ENCODE measurements around the gene ELMOD3. TPM values are rescaled to one million over a fixed set of nuclear protein-coding genes. Genes with fewer than 3 reads are reported as not detected.
A peak's percentile ranks its signal among the peaks of the same experiment; 100 is the strongest.
"Not testable (repeated sequence)": the region's sequence is repeated elsewhere in the genome, so short reads cannot be mapped to it uniquely, and the experiment has no call there.

The ELMOD3 gene
- total RNA-seq, 1 donor from 2014 or later = 17.1 TPM

DNA sequence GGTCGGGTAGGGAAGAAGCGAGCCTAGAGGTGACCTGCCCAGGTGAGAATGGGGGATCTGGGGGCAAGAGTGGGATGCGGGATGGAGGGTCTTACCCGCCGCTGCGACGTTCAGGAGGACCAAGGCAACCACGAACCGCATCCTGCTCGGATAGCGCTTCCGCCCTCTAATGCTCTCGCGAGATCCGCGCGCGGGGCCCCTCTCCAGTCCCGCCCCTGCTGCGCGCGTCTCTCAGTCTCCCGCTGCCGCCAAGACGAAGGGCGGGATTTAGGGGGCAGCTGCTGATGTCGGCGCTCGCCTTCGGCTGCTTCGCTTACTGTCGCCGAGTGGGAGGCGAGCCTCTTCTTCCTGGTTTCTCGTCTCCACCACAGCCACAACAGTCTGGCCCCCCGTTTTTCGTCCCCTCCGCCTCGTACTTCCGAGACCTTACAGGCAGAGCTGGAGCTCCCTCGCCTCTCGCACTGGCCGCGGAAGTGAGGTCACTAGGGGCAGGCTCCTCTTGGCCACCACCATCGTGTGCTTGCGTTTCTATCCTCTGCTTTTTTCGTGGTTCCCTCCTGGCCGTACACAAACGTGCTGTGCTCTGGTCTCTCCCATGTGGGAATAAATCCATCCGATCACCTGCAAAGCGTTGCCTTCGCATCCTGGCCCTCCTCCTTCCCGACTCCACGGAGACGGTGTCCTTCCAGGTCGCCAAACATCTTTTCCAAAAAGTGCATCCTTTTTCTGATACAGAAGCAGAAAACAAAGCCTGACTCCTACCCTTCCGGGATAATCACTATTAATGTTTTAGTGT is 26.5 kb upstream of the ELMOD3 start, which contains the start of gene TGOLN2:
Gene TGOLN2, minus strand, starts transcription at position 168 of the 796 bp plus-strand sequence. Its CDS starts 27 bp downstream, at position 141.
- no peak for FAIRE-seq
- peak; percentile 78 to 92 for DNase-seq (ENCODE audit: low spot score in 2 of 2)

DNA sequence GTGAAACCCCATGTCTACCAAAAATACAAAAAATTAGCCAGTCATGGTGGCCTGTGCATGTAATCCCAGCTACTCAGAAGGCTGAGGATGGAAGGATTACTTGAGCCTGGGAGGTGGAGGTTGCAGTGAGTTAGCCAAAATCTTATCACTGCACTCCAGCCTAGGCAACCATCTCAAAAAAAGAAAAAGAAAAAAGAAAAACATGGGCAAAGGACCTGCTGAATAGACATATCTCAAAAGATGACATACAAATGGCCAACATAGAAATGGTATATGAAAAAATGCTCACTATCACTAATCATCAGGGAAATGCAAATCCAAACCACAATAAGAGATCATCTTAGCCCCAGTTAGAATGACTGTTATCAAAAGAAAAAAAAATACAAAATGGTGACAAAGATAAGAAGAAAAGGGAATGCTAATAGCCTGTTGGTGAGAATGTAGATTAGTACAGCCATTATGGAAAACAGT is 25.4 kb upstream of the ELMOD3 start:
- FAIRE-seq (no peak), DNase-seq (ENCODE audit: low spot score in 2 of 2) (no peak)

DNA sequence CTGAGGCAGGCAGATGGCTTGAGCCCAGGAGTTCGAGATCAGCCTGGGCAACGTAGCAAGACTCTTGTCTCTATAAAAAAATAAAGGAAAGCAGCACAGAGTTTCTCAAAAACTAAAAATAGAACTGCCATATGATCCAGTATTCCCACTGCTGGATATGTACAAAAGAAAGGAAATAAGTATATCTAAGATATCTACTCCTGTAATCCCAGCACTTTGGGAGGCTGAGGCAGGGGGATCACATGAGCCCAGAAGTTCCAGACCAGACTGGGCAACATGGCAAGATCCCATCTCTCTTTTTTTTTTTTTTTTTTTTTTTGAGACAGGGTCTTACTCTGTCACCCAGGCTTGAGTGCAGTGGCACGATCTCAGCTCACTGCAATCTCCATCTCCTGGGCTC is 24.9 kb upstream of the ELMOD3 start:
- not testable (repeated sequence) for FAIRE-seq; DNase-seq (ENCODE audit: low spot score in 2 of 2)

DNA sequence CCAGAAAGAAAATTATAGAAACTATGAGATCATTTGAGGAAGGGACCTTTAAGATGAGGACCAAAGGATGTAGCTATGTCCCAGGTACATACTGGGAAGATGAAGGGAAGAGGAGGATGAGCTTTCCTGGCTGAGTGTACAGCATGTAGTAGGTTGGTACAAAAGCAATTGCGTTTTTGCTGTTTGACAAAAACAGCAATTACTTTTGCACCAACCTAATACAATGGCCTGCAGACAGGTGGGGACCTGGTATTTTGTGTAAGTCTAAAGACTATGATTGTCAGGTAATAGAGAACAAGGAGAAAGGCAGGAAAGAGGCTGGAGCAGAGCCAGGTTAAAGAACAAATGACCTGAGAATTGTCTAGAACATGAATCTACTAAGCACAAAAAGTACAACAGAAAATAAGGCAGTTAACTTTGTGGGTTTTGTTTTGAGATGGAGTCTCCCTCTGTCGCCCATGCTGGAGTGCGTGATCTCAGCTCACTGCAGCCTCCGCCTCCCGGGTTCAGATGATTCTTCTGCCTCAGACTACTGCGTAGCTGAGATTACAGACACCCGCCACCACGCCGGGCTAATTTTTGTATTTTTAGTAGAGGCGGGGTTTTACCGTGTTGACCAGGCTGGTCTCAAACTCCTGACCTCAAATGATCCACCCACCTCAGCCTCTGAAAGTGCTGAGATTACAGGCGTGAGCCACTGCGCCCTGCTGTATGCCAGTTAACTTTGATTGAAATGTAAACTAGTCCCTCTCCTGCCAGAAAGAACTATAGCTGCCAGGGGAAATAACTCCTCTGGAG is 23.5 kb upstream of the ELMOD3 start:
- FAIRE-seq (no peak), DNase-seq (ENCODE audit: low spot score in 2 of 2) (no peak)

DNA sequence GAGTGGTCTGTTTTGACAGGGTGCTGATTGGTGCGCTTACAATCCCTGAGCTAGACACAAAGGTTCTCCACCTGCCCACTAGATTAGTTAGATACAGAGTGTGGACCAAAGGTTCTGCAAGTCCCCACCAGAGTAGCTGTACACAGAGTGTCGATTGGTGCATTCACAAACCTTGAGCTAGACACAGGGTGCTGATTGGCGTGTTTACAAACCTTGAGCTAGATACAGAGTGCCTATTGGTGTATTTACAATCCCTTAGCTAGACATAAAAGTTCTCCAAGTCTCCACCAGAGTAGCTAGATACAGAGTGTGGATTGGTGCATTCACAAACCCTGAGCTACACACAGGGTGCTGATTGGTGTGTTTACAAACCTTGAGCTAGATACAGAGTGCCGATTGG is 20.7 kb upstream of the ELMOD3 start:
- not testable (repeated sequence) for DNase-seq (ENCODE audit: low spot score in 2 of 2); FAIRE-seq

DNA sequence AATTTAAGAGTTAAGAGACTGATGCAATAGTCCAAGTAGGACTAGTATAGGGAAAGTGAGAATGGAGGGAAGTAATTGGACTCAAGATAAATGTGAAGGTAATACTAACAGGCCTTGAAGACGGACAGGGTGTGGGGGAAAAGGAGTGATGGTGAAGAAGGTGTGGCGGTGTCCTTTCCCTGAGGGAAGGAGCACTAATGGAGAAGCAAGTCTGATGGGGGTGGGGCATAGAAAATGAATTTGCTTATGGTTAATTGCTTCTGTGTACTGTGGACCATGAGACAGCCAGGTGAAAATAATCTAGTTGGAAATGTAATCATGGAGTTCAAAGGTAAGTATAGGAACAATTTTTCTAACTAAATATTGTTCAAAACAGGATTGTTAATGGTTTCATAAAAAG is 19.6 kb upstream of the ELMOD3 start:
- FAIRE-seq = no peak

GRCh38 chr2:85340034-85340892 is 14.3 kb upstream of the ELMOD3 start:
- no peak for DNase-seq (ENCODE audit: low spot score in 2 of 2)
- no peak for FAIRE-seq

More for the DNA sequence above, 19.6 kb upstream of the ELMOD3 start:
- DNase-seq (ENCODE audit: low spot score in 2 of 2) = no peak

- DNase-seq (ENCODE audit: low spot score in 2 of 2) (no peak), FAIRE-seq (no peak)
Observed at GRCh38 chr2:85341269-85342029, 13.1 kb upstream of the ELMOD3 start.

DNA sequence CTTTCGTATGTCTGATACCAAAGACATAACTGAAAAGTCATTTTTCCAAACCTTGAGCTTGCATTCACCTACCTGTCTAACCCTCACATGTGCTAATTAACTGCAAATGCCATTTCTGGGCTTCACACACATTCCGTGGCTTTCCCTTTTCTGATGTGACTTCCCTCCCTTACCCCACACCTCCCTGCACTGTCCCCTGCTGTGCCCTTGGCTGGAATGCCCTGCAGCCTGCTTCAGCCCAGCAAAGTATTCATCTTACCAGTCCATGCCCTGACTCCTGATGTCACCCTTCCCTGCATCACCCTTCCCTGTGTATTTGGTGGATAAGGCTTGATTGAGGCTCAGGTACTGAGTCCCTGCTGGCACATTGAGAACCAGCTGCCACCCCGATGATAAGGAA is 12.4 kb upstream of the ELMOD3 start:
- FAIRE-seq = no peak
- DNase-seq (ENCODE audit: low spot score in 2 of 2) = no peak

DNA sequence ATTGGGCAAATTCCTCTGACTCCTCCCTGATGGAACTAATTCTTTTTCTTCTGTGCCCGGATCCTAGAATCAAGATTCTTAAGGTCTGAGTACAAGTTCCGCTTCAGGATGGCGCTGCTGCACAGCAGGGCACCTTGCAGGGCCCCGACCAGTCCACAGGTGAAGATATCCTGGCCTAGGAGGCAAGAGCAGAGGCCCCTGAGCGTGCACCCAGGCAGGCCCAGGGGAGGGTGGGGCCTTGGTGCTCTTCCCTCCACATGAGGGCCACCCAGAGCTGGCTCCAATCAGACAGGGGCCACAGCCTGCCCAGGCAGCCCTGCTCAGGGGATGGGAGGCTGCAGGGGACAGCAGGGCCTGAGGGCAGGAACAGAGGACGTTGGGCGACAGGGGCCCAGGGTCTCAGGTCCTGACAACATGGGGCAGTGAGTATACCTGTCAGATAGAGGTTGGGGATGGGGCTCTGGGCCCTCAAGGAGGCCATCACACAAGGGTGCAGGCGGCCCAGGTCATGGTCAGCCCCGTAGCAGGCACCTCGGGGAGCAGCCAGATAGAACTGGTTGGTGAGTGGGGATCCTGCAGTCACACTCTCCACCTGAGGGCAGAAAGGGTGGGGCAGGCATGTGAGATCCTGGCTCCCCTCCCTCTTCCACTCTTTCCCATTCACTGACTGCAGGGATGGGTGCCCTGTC is 11.2 kb upstream of the ELMOD3 start:
- not testable (repeated sequence) for DNase-seq (ENCODE audit: low spot score in 2 of 2); FAIRE-seq

DNA sequence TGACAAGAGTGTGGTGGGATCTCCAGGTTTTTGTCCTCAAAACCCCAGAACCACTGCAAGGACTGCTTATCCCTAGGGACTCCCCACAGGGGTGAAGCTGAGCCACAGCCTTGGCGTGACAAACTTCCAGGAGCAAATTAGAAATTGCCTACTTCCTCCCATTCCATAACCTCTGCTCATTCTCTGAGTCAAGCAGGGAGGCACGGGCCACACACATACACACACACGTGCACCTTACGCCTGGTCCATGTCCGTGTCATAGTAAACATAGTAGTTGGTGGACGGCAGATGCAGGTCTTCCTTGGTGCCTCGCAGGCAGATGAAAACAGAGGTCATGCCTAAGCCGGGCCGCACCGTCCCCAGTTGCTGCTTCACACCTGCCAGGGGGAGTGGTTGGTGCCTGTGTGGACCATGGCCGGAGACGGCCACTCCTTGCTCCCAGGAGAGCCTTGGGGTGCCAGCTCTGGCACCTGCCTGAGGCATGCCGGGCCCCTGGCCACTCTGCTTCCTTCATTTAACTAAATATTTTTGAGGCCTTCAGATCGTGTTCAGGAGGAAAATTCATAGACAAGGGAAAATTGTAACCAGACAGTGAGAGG is 10.1 kb upstream of the ELMOD3 start:
- FAIRE-seq = no peak
- no peak for DNase-seq (ENCODE audit: low spot score in 2 of 2)

DNA sequence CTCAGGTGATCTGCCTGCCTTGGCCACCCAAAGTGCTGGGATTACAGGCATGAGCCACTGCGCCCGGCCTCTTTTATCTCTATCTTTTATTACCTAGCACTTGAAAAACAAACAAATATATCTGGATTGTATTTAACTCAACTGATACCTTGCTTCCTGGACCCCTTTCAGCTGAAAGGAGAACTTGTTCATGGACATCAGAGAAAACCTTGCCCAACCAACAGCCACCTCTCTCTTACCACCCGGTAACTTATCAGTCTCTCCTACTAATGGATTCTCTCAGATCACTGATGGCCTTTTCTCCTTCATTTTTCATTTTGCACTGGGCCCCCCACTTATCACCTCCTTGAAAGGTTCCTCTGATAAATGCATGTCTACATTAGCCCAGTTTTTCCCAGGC is 7.0 kb upstream of the ELMOD3 start:
- DNase-seq (ENCODE audit: low spot score in 2 of 2) = no peak
- FAIRE-seq = no peak

DNA sequence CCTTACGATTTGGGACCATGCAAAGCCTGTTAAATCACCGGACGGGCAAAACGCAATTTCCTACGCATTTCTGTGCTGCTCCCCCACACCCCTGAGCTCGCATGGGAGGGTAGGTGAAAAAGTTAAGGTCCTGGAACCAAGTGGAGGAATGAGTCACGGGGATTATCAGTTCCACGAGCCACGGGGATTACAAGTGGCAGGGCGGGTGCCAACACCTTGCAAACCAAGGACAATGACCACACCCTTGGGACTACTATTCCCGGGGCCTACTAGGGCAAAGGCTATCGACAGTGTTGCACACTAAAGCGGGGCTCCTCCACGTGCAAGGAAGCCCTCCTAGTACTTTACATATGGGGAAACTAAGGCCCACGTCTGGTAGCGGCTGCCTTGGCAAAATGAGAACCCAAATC is 688 bp upstream of the ELMOD3 start:
- DNase-seq (ENCODE audit: low spot score in 2 of 2) (no peak), FAIRE-seq (no peak)

DNA sequence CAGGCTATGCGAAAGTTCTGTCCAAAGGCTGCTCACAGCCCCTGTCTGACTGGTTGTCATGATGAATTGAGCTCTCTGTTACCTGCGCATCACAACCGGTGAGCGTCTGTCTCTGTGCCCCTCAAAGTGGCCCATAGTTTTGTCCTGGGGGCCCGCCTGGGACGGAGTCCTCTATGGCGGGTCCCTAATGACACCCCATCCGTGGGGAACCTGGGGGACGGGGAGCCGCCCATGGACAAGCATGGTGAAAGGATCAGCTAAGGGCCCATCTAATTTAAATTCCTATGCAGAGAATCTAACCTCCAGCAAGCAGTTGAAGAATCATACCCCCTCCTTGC is 473 bp downstream of the ELMOD3 start:
- FAIRE-seq (no peak), DNase-seq (ENCODE audit: low spot score in 2 of 2) (no peak)

GRCh38 chr2:85355521-85355920 is 952 bp downstream of the ELMOD3 start:
- no peak for DNase-seq (ENCODE audit: low spot score in 2 of 2)

GRCh38 chr2:85356186-85356585 is 1.6 kb downstream of the ELMOD3 start:
- DNase-seq (ENCODE audit: low spot score in 2 of 2) (no peak), FAIRE-seq (no peak)

More at GRCh38 chr2:85355521-85355920, 952 bp downstream of the ELMOD3 start:
- FAIRE-seq = no peak

DNA sequence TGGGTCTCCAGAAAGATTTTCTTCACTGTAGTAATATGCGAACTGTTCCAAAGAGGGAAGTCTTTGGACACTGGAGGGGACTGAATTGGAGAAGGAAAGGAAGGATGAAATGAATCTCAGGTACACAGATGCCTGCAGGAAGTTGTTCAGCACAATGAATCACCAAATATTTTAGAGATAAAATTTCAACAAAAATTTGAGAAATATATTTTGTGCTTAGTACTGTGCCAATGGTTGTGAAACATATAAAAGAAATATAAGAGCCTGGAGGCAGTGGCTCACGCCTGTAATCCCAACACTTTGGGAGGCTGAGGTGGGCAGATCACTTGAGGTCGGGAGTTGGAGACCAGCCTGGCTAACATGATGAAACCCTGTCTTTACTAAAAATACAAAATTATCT is 3.2 kb downstream of the ELMOD3 start:
- FAIRE-seq (no peak), DNase-seq (ENCODE audit: low spot score in 2 of 2) (no peak)

GRCh38 chr2:85362653-85363387 is 8.3 kb downstream of the ELMOD3 start:
- DNase-seq (ENCODE audit: low spot score in 2 of 2); FAIRE-seq: not testable (repeated sequence)

Data from frontal cortex (tissue), 4 donors.